Germinal center (tissue), 1 donor: ENCODE data around the gene RNF121.

Experiments used
- DNase-seq: peaks from one replicate; pipeline ENCODE4 v3.0.0; 2012; ENCODE audit warnings: mixed read lengths, low spot score

RNF121 gene

DNA sequence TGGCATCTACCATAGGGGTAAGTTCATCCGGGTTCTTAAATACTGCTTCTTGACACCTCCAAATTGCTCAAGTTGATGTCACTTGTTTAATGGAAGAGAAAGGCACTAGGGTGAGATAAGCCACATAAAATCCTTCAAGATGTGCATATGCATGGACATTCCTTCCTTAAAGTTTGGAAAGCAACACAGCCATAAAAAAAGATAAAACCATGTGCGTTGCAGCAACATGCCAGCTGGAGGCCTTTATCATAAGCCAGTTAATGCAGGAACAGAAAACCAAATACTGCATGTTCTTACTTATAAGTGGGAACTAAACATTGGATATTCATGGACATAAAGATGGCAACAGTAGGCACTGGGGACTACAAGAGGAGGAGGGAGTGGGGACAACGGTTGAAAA lies 61.9 kb downstream of the RNF121 start:
- DNase-seq, result no peak

DNA sequence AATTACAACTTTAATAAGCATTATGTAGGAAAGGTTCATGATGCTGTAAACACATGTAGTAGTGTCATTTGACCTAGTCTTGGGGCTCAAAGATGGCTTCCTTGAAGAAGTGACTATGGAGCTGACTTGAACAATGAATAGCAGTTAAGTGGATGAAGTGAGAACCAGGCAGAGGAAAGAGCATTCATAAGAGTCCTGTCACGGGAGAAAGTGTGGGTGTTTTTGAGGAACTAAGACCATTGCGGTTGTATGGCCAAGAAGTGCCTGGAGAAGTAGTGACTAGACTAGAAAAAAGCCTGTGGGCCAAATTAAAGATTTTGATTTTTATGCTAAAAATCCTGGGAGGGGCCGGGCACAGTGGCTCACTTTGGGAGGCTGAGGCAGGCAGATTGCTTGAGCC lies 62.6 kb downstream of the RNF121 start:
- peak; percentile 44 for DNase-seq

DNA sequence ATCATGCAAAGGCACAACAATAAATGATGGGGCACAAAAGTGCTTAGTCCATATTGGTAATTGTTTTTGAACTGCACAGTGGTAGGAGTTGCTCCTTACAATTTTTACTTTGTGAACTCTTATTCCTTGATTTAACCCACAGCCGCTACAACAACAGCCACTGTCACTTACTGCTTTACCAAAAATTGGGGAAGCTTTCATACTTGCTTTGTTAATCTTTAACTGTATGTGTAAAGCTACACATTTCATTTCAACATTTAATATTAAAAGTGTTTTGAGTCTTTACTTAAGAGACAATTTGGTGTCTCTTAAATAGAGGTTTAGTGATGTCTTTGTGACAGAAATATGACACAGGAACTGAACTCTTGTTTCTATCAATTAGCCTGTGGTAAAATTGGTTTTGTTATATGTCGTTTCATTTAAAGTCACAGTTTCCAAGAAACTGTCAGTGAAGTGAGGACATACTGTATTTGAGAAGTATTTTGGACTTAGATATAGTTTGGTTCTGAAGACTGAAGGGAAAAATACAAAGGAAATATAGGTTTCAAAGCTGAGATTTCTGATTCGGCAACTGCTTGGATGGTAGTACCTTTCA lies 63.4 kb downstream of the RNF121 start:
- DNase-seq, result no peak

DNA sequence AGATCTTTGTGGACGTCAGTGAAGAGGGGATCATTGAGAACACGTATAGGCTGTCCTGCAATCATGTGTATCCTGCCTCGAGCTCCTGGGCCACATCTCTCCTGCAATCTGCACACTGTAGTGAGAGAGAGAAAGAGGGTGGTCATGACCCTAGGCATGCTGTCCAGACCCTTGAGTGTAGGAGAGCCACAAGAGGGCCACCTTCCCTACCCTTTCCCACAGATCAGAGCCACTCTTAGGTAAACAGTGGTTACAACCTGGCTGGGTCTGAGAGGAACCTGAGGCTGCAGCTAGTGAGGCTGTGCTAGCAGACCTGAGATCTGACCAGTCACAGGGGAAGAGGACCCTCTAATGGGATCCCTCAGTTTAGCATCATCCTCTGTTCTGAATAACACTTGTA lies 65.9 kb downstream of the RNF121 start:
- no peak for DNase-seq

GRCh38 chr11:71995726-71996291 lies 67.0 kb downstream of the RNF121 start:
- DNase-seq, result no peak

DNA sequence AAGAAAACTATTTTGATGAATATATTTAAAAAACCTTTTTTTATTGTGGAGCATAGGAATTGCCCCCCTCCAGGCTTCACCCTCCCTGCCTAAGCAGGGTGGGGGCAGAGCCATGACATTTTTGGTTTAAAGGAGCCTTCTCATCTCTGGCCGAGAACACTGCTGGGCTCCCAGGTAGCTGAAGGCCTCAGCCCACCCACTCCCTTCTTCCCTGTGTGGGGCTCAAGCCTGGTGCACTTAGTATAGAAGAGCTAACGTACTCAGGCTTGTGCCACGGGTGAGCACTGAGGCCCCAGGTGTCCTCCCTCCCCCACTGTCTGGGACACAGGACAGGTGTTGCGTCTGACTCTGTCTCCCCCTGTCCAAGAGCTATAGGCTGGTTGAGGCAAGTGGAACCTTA lies 67.7 kb downstream of the RNF121 start:
- DNase-seq, result no peak

GRCh38 chr11:71996946-71997345 lies 68.1 kb downstream of the RNF121 start:
- no peak for DNase-seq

GRCh38 chr11:71997594-71997993 lies 68.7 kb downstream of the RNF121 start:
- no peak for DNase-seq

DNA sequence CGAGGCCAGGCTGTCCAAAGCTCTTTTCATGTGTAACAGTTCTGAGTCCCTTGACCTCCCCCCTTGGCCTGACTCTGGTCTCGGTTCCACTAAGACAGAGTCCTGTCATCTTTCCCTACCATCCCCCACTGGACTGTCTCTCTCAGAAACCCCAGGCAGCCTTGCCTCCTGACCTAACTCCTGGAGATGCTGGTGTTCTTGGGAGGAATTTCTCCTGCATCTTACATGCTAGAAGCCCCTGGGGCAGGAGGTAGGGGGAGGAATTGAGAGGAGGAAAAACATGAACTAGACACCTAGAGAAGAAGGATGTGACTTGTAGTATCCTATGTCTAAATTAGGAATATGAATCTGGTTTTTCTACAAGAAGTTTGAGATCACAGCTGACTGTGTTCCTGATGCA lies 69.2 kb downstream of the RNF121 start:
- DNase-seq, result no peak

DNA sequence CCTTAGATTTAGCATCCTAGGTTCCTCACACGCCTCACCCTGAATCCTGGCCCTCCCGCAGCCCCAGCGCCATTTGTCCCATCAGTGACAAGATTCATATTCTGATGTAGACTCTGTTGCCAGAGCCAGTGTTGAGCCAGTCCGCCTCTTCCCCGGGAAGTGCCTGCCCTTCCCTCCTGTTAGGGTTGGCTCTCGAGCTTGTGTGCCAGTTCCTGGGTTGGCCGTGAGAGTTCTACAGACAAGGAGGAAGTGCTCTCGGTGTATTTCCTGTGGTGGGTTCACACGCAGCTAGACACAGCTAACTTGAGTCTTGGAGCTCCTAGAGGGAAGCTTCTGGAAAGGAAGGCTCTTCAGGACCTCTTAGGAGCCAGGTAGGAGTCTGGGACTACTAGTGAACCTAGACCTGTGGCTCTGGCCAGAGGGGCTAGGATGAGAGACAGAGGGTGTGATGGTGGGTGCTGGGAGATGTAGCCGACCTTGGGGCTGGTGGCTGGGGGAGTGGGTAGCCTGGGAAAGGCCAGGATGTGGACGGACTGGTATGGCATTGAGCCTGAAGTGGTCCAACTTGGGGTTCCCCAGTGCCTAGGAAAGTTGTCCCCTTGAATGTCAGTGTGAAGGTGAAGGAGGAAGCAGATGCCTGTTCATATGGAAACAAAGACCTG lies 69.9 kb downstream of the RNF121 start, which contains the start of gene IL18BP:
TSS of gene IL18BP (plus strand) at position 261 of the 662 bp plus-strand sequence. CDS start 1,076 bp downstream, outside the sequence.
- peak; percentile 51 for DNase-seq

DNA sequence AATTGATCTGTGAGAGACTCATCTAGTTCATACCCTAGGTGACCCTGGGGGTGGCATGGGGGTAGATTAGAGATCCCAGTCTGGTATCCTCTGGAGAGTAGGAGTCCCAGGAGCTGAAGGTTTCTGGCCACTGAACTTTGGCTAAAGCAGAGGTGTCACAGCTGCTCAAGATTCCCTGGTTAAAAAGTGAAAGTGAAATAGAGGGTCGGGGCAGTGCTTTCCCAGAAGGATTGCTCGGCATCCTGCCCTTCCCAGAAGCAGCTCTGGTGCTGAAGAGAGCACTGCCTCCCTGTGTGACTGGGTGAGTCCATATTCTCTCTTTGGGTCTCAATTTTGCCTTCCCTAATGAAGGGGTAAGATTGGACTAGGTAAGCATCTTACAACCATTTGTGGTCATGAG lies 70.5 kb downstream of the RNF121 start:
- DNase-seq, result no peak

DNA sequence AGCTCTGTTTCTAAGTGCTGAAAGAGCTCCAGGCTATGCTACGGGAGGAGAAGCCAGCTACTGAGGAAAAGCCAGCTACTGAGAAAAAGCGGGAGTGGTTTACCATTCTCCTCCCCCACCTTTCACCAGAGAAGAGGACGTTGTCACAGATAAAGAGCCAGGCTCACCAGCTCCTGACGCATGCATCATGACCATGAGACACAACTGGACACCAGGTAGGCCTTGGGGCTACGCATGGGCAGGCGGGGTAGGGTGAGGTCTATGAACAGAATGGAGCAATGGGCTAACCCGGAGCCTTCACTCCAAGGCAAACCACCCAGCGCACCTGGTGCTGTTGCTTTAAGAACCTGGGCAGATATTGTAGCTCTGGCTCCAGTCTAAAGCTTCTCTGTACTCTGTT lies 71.0 kb downstream of the RNF121 start:
- no peak for DNase-seq

GRCh38 chr11:72000202-72000867 lies 71.5 kb downstream of the RNF121 start:
- no peak for DNase-seq

DNA sequence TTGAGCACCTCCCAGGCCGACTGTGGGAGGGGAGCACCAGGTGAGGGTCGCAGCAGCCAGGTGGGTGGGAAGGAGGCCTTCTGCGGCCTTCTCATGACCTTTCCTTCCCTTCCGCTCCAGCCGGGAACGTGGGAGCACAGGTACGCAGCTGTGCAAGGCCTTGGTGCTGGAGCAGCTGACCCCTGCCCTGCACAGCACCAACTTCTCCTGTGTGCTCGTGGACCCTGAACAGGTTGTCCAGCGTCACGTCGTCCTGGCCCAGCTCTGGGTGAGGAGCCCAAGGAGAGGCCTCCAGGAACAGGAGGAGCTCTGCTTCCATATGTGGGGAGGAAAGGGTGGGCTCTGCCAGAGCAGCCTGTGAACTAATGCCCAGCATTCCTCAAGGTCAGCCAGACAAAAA lies 72.4 kb downstream of the RNF121 start:
- no peak for DNase-seq

- no peak for DNase-seq
These were observed 73.2 kb downstream of the RNF121 start for GRCh38 chr11:72001834-72002591.

DNA sequence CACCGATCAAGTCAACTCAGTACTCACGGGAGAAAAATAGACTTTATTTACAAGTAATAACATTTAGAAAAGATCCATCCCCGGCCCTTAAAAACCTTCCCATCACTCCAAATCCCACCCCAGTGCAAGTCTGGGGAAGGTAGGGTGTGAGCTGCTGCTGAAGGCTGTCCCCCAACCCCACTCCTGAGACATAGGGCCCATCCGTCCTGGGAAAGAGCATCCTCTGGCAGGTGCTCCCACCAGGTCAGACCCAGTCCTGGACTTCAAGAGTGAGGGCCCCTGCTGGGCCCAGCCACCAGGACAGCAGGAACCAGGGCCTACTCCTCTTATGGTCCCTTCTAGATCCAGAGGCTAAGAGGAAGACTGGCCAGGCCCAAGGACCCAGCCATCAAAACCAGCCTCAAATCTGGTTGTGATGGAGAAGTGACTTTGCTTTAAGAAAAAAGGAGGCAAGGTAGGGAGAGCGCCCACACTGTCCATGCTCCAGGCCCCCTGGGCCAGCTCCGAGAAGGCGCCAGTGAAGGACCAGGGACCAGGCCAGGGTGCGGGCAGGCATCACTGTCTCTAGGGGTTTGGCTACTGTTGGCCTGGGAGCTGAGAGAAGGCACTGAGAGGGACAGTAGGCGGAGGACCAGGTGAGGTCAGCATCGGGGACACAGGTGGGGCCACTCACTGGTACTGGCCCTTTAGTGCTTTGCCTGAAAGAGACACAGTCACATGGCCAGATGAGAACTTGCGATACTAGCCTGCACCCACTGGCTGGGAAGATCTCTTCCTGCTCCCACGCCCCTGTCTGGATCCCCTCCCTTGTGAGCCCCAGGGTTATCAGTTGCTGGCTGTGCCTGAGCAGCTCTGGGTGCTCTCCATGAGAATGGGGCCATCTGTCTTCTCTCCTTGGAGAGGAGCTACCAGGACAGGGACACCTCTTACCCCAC lies 74.3 kb downstream of the RNF121 start:
- DNase-seq, result no peak

GRCh38 chr11:72003776-72004171 lies 74.9 kb downstream of the RNF121 start:
- DNase-seq, result no peak

DNA sequence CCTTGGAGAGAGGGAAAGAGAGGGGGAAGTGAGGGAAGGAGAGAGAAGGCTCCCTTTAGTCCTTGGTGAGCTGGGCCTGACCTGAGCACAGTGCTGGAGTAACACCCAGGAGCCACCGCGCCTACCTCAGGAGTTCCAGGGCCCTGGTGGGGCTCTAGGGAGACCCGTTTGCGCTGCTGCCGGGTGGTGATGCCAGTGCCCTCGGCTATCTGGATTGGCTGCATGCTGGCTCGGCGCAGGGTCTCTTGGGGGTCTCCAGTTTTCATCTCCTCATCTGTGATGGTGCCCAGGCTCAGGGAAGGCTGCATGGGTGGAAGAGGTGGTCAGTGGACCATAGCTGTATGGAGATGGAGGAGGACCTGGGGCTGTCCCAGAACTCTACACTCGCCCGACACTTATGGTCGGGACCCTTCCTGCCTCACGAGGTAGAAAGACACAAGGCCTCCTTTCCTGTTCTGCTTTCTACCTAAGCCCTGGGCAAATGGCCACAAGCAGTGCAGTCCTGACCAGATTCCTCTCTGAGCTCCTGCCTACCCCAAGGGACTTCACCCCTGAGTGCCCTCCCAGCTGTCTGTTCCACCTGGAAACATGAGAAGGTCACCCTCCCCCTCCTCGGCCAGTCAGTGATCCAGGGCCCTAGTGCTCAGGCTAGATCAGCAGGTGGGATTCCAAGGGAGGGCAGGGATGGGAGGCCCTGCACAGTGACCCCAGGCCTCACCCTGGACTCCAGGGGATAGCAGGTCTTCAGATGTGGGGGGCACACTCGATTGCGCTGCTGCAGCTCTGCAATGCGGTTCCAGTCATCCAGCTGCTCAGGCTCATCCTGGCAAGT lies 75.9 kb downstream of the RNF121 start:
- DNase-seq, result no peak

- DNase-seq, result no peak
These were observed 76.8 kb downstream of the RNF121 start for GRCh38 chr11:72005347-72006260.
